MV-4-11 (cell line): Measurements from ENCODE around the gene ARHGEF5.
"Not testable (repeated sequence)": the region's sequence is repeated elsewhere in the genome, so short reads cannot be mapped to it uniquely, and the experiment has no call there.

Source experiments
- DNase-seq: peaks from one replicate; lab custom pipeline; 2025; lab: John Stamatoyannopoulos, UW

Gene ARHGEF5

GRCh38 chr7:144355176-144355822 lies at the start of gene ARHGEF5:
Gene ARHGEF5 (plus strand): TSS chr7:144355402. CDS start chr7:144362670, 7,268 bp downstream.
- not testable (repeated sequence) for DNase-seq

GRCh38 chr7:144309702-144310101 lies 45.5 kb upstream of the ARHGEF5 start:
- DNase-seq = not testable (repeated sequence)

- not testable (repeated sequence) for DNase-seq
Measured at GRCh38 chr7:144311218-144311617, 44.0 kb upstream of the ARHGEF5 start.

- not testable (repeated sequence) for DNase-seq
Measured at GRCh38 chr7:144311872-144312469, 43.2 kb upstream of the ARHGEF5 start, which contains the start of gene OR2A1. Gene OR2A1 (plus strand): TSS chr7:144312419. CDS start chr7:144318125, 5,706 bp downstream.

GRCh38 chr7:144317537-144317936 lies 37.7 kb upstream of the ARHGEF5 start:
- DNase-seq = not testable (repeated sequence)

GRCh38 chr7:144319547-144319946 lies 35.7 kb upstream of the ARHGEF5 start:
- not testable (repeated sequence) for DNase-seq

- DNase-seq = not testable (repeated sequence)
Measured at GRCh38 chr7:144321677-144322206, 33.5 kb upstream of the ARHGEF5 start.

- not testable (repeated sequence) for DNase-seq
Measured at GRCh38 chr7:144323359-144323758, 31.8 kb upstream of the ARHGEF5 start.

- DNase-seq = not testable (repeated sequence)
Measured at GRCh38 chr7:144325868-144326267, 29.3 kb upstream of the ARHGEF5 start.

GRCh38 chr7:144330044-144330443 lies 25.2 kb upstream of the ARHGEF5 start:
- DNase-seq = not testable (repeated sequence)

- not testable (repeated sequence) for DNase-seq
Measured at GRCh38 chr7:144331221-144331995, 23.8 kb upstream of the ARHGEF5 start.

GRCh38 chr7:144331996-144332288 lies 23.3 kb upstream of the ARHGEF5 start:
- DNase-seq = not testable (repeated sequence)

GRCh38 chr7:144348625-144349024 lies 6.6 kb upstream of the ARHGEF5 start:
- not testable (repeated sequence) for DNase-seq

- DNase-seq = not testable (repeated sequence)
Measured at GRCh38 chr7:144351667-144352066, 3.5 kb upstream of the ARHGEF5 start.

- DNase-seq = not testable (repeated sequence)
Measured at GRCh38 chr7:144356185-144356584, 983 bp downstream of the ARHGEF5 start.

GRCh38 chr7:144356860-144357259 lies 1.7 kb downstream of the ARHGEF5 start:
- not testable (repeated sequence) for DNase-seq

GRCh38 chr7:144362061-144362460 lies 6.9 kb downstream of the ARHGEF5 start:
- DNase-seq = not testable (repeated sequence)

- not testable (repeated sequence) for DNase-seq
Measured at GRCh38 chr7:144365523-144365922, 10.3 kb downstream of the ARHGEF5 start.

- not testable (repeated sequence) for DNase-seq
Measured at GRCh38 chr7:144367250-144367649, 12.0 kb downstream of the ARHGEF5 start.

- not testable (repeated sequence) for DNase-seq
Measured at GRCh38 chr7:144369221-144369620, 14.0 kb downstream of the ARHGEF5 start.

- no peak for DNase-seq
Measured at GRCh38 chr7:144378651-144379050, 23.4 kb downstream of the ARHGEF5 start.

- no peak for DNase-seq
Measured at GRCh38 chr7:144379776-144380384, 24.7 kb downstream of the ARHGEF5 start.
